ENCODE data around the gene SCAP. TPM values are rescaled to one million over a fixed set of nuclear protein-coding genes. Genes with fewer than 3 reads are reported as not detected.
A peak's percentile ranks its signal among the peaks of the same experiment; 100 is the strongest.

The SCAP gene
- total RNA-seq, 1 donor: 81.4 TPM

DNA sequence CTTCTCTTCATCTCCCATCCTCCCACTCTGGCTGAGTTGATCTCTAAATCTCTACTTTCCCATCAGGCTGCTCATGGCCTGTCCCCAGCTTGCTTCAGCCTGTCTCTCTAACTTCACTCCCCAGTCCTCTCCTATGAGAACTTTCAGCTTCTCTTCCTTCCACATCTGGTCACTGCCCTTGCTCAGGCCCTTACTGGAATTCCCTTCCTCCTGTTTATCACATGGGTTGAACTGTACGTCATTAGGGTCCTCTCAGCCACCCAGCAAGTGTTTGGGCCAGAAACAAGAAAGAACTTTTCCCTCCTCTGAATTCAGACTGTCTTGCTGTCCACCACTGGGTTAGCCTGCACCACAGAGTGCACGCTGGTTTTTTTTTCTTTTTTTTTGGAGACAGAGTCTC lies 89.9 kb downstream of the SCAP start:
- no peak overlapping the region for H3K27ac ChIP-seq (ENCODE audit: low read depth, low read length)
- DNase-seq (ENCODE audit: insufficient read length, low spot score, missing footprints): no peak
- H3K27me3 ChIP-seq (ENCODE audit: insufficient read depth, low read length): no peaks in the 10 kb centered on the region
- peaks cover 95% of the 10 kb centered on the region for H3K79me2 ChIP-seq (ENCODE audit: insufficient read depth, low read length)
- peaks cover 5% of the 10 kb centered on the region for H3K4me1 ChIP-seq (ENCODE audit: insufficient read depth, low read length)
- H4K20me1 ChIP-seq (ENCODE audit: insufficient read depth, low read length): peaks cover 66% of the 10 kb centered on the region
- H3K4me3 ChIP-seq (ENCODE audit: insufficient read depth, low read length): no peak overlapping the region
- no peaks in the 10 kb centered on the region for H3K9me3 ChIP-seq (ENCODE audit: low read depth, low read length)
- no peak overlapping the region for H3K4me2 ChIP-seq (ENCODE audit: insufficient read depth, low read length)
- no peak overlapping the region for H2AFZ ChIP-seq (ENCODE audit: low read length)
- no peak for TF ChIP-seq CTCF (IDR thresholded peaks at IDR 0.05; ENCODE audit: extremely low read depth, low read depth, low read length)
- H3K36me3 ChIP-seq (ENCODE audit: insufficient read depth, low read length): peaks cover 20% of the 10 kb centered on the region

DNA sequence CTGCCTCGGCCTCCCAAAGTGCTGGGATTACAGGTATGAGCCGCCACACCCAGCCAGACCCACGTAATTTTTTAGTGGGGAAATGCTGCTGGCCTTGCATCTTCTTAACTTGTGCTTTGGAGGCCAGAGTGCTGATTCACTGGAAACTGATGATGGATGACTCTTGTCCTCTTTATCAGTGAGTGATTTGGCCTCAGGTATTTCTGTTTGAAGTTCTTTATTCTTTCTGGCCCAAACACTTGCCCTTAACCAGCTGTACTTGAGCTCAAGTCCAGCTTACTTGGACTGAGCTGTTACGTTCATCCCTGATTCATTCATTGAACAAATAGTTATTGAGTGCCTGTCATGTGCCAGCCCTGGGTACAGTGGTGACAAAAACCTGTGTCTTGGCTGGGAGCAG lies 90.7 kb downstream of the SCAP start:
- H3K36me3 ChIP-seq (ENCODE audit: insufficient read depth, low read length): peaks cover 20% of the 10 kb centered on the region
- no peak overlapping the region for H3K4me3 ChIP-seq (ENCODE audit: insufficient read depth, low read length)
- H3K79me2 ChIP-seq (ENCODE audit: insufficient read depth, low read length): peaks cover 92% of the 10 kb centered on the region
- H2AFZ ChIP-seq (ENCODE audit: low read length): no peak overlapping the region
- peaks cover 7% of the 10 kb centered on the region for H3K4me1 ChIP-seq (ENCODE audit: insufficient read depth, low read length)
- H3K27ac ChIP-seq (ENCODE audit: low read depth, low read length): no peak overlapping the region
- H4K20me1 ChIP-seq (ENCODE audit: insufficient read depth, low read length): peaks cover 59% of the 10 kb centered on the region
- TF ChIP-seq CTCF (IDR thresholded peaks at IDR 0.05; ENCODE audit: extremely low read depth, low read depth, low read length): no peak
- H3K27me3 ChIP-seq (ENCODE audit: insufficient read depth, low read length): no peaks in the 10 kb centered on the region
- no peak for DNase-seq (ENCODE audit: insufficient read length, low spot score, missing footprints)
- H3K9me3 ChIP-seq (ENCODE audit: low read depth, low read length): no peaks in the 10 kb centered on the region
- no peak overlapping the region for H3K4me2 ChIP-seq (ENCODE audit: insufficient read depth, low read length)

DNA sequence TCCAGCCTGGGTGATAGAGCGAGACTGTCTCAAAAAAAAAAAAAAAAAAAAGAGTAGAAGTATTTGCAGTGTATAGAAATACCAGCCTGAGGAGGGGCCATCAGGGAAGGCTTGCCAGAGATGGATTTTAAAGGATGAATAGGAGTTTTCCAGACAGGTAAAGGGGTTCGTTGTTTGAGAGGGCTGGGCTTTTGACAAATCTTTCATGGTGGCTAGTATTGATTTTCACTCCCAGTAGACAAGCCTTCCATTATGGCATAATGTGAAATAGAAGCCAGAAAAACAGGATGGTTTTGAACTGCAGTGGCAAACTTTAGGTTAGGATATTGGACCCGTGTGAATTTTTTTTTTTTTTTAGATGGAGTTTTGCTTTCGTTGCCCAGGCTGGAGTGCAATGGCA lies 91.3 kb downstream of the SCAP start:
- peaks cover 20% of the 10 kb centered on the region for H3K36me3 ChIP-seq (ENCODE audit: insufficient read depth, low read length)
- no peak overlapping the region for H3K4me2 ChIP-seq (ENCODE audit: insufficient read depth, low read length)
- peaks cover 59% of the 10 kb centered on the region for H4K20me1 ChIP-seq (ENCODE audit: insufficient read depth, low read length)
- peaks cover 95% of the 10 kb centered on the region for H3K79me2 ChIP-seq (ENCODE audit: insufficient read depth, low read length)
- no peak overlapping the region for H2AFZ ChIP-seq (ENCODE audit: low read length)
- H3K27me3 ChIP-seq (ENCODE audit: insufficient read depth, low read length): no peaks in the 10 kb centered on the region
- H3K27ac ChIP-seq (ENCODE audit: low read depth, low read length): no peak overlapping the region
- no peak for DNase-seq (ENCODE audit: insufficient read length, low spot score, missing footprints)
- no peak overlapping the region for H3K4me3 ChIP-seq (ENCODE audit: insufficient read depth, low read length)
- TF ChIP-seq CTCF (IDR thresholded peaks at IDR 0.05; ENCODE audit: extremely low read depth, low read depth, low read length): no peak
- H3K9me3 ChIP-seq (ENCODE audit: low read depth, low read length): no peaks in the 10 kb centered on the region
- H3K4me1 ChIP-seq (ENCODE audit: insufficient read depth, low read length): peaks cover 13% of the 10 kb centered on the region

DNA sequence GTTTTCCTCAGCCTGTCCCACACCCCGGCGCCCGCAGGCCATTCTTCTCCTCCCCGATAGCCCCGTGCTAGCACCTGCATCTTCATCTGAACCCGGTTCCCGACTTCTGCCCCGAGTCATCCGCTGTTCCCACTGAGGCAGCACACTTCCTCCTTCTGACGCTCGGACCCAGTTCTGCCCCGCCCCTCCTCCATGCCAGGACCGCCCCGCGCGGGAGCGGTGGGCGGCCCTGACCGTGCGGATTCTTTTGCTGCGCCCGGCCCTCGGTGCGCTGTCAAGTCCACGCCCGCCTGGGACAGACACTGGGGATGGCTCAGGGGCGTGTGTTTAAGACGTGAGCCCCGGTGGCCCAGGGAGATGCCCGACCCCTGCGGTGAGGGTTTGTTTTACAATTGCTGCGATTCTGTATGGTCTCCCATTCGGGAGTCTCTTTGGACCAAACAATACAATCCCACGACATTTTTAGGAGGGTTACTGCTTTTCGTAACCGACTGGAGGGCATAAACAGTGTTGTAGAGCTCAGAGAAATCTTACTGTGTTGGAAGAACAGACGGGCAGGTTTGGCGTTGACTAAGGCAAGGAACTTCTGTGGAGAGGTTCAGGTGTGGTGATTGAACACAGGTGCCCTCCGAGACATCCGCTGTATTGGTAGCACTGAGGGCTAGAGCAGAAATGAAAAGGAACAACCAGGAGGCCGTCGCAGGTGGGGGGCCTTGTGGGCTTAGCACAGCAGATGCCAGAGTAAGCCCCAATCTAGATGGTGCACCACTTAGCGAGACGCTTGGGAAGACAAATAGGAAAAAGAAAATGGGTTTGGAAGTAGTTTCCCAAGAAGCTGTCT lies 94.2 kb downstream of the SCAP start:
- peak; percentile 97 for DNase-seq (ENCODE audit: insufficient read length, low spot score, missing footprints)
- peaks cover 73% of the 10 kb centered on the region for H3K79me2 ChIP-seq (ENCODE audit: insufficient read depth, low read length)

More for the DNA sequence above, 94.2 kb downstream of the SCAP start:
- H3K4me2 ChIP-seq (ENCODE audit: insufficient read depth, low read length): peak overlapping the region; percentile 99
- peak overlapping the region; percentile 89 for H3K27ac ChIP-seq (ENCODE audit: low read depth, low read length)
- peak overlapping the region; percentile 94 for H3K4me3 ChIP-seq (ENCODE audit: insufficient read depth, low read length)
- peaks cover 42% of the 10 kb centered on the region for H4K20me1 ChIP-seq (ENCODE audit: insufficient read depth, low read length)
- H3K9me3 ChIP-seq (ENCODE audit: low read depth, low read length): no peaks in the 10 kb centered on the region
- H3K4me1 ChIP-seq (ENCODE audit: insufficient read depth, low read length): peaks cover 14% of the 10 kb centered on the region
- no peak for TF ChIP-seq CTCF (IDR thresholded peaks at IDR 0.05; ENCODE audit: extremely low read depth, low read depth, low read length)
- no peaks in the 10 kb centered on the region for H3K27me3 ChIP-seq (ENCODE audit: insufficient read depth, low read length)
- H2AFZ ChIP-seq (ENCODE audit: low read length): peak overlapping the region; percentile 81
- peaks cover 3% of the 10 kb centered on the region for H3K36me3 ChIP-seq (ENCODE audit: insufficient read depth, low read length)
